Adrenal gland (tissue), 5 donors: ENCODE measurements around the gene SETBP1.

Experiments
- CTCF ChIP-seq, 6 experiments: fragments of 450-650 bp in 4 of 6; fragments of 200-600 bp in 2 of 6; sonication (generic) in 1 of 6; IDR thresholded peaks; 1 replicate in 5 of 6; 2 replicates in 1 of 6; pipeline versions ENCODE4 v1.5.1 to v1.8.0; 2016 to 2021; ENCODE audit warnings: antibody characterized with exemption in 6 of 6, mild to moderate bottlenecking in 2 of 6, moderate library complexity in 1 of 6
- POLR2A ChIP-seq, 2 donors: fragments of 450-650 bp; IDR thresholded peaks; one replicate each; pipeline ENCODE4 v1.6.1; 2017; ENCODE audit warnings: antibody characterized with exemption in 2 of 2, mild to moderate bottlenecking in 2 of 2, moderate library complexity in 1 of 2
- donor health status: DM: no; HTN: no; CAD: no.

- no peak for TF ChIP-seq CTCF (IDR thresholded peaks at IDR 0.05)
- TF ChIP-seq POLR2A (IDR thresholded peaks at IDR 0.05): no peak
Measured at GRCh38 chr18:44802508-44802907, 121.8 kb downstream of the SETBP1 start.
